Activated naive CD8-positive, alpha-beta T cell treated with anti-CD3 and anti-CD28 coated beads, Interleukin-2, amount 10 ng/mL, durations not matched to agents 7 days and 5 days (primary cell): ENCODE results near the gene LMTK2. TPM values are rescaled to one million over a fixed set of nuclear protein-coding genes. Genes with fewer than 3 reads are reported as not detected.

ENCODE experiments used
- ATAC-seq: fragments of 150-1000 bp; cut with Tn5 transposase; one replicate; pipeline ENCODE4 v1.10.0; 2021; ENCODE audit warnings: low read depth, moderate library complexity
- POLR2A ChIA-PET: fragments of 350-600 bp; sonication (Branson Sonifier 250); formaldehyde crosslinking; loops from one replicate; lab custom pipeline; 2021; ENCODE audit warnings: antibody characterized with exemption; lab: Charles Lee
- DNase-seq: peaks from one replicate; pipeline ENCODE4 v3.0.0; 2021
- H3K27ac Mint-ChIP-seq: one replicate; pipeline ENCODE4 v1.8.0; 2022; ENCODE audit warnings: mild to moderate bottlenecking, mixed read lengths
- H3K27me3 Mint-ChIP-seq: one replicate; pipeline ENCODE4 v1.8.0; 2022; ENCODE audit warnings: mild to moderate bottlenecking, moderate library complexity, mixed read lengths
- H3K36me3 Mint-ChIP-seq: one replicate; pipeline ENCODE4 v1.8.0; 2021; ENCODE audit warnings: mild to moderate bottlenecking, mixed read lengths
- H3K4me1 Mint-ChIP-seq: one replicate; pipeline ENCODE4 v1.8.0; 2021; ENCODE audit warnings: mixed read lengths
- H3K4me3 Mint-ChIP-seq: one replicate; pipeline ENCODE4 v1.8.0; 2022; ENCODE audit warnings: mild to moderate bottlenecking, moderate library complexity, mixed read lengths
- H3K9me3 Mint-ChIP-seq: one replicate; pipeline ENCODE4 v1.8.0; 2021; ENCODE audit warnings: mixed read lengths
- total RNA-seq, 2 experiments: library from RNA; stranded (reverse); gene quantifications; one replicate each; pipeline ENCODE4 v1.2.3, GENCODE V29; 2021

The LMTK2 gene
- total RNA-seq, 2 experiments from 2014 or later: 13.1 to 13.5 TPM

- POLR2A ChIA-PET: no interaction called here
- Mint-ChIP-seq H3K27me3 (no peaks in the 10 kb centered on the region), H3K4me1 (peaks cover 3% of the 10 kb centered on the region), H3K27ac (no peak overlapping the region), H3K4me3 (no peak overlapping the region), H3K36me3 (peaks cover 14% of the 10 kb centered on the region), H3K9me3 (peaks cover 3% of the 10 kb centered on the region)
- ATAC-seq (no peak), DNase-seq (no peak)
Measured at GRCh38 chr7:98194672-98195457, 88.2 kb downstream of the LMTK2 start.

DNA sequence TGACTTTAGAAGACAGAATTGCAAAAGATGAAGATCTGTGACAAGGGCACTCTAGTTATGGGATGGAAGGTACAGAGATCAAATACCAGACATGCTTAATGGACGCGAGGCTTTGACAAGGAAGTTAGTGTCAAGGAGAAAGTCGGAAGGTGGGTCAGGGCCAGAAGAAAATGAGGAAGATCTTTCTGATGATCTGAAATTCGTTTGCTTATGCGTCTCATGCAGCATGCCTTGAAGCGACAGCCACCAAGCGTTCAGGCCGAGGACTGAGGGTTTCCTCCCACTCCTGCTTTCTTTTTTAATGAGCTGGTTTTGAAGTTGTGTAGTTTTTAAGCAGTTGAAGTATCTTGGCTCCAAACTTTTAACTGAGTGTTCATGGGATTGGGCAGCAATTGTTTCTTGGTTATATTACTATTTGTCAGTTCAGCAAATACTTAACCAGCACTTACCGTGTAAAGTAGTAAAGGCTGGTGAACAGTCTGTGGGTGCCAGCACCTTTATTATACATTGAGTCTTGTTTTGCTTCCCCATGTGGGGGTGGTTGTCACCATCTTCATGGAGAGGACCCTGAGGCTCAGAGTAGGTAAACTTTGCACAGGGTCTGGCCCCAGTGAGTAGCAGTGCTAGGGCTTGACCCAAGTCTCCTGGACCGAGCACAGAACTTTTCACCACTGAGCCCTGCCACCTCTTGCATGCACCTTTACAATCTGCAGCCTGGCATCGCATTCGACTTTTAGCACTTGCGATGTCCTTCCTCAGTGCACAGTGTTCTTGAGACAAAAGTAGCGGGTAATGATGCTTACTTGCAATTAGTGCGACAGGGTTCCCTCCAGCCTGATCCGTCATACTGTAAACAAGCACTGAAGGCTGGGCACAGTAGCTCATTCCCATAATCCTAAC, 90.3 kb downstream of the LMTK2 start:
- Mint-ChIP-seq H3K4me1 (peaks cover 17% of the 10 kb centered on the region), H3K9me3 (peaks cover 3% of the 10 kb centered on the region), H3K27me3 (no peaks in the 10 kb centered on the region), H3K27ac (no peak overlapping the region), H3K36me3 (peaks cover 11% of the 10 kb centered on the region), H3K4me3 (no peak overlapping the region)
- no peak for ATAC-seq
- no peak for DNase-seq
- POLR2A ChIA-PET: no interaction called here

GRCh38 chr7:98199131-98199530, 92.5 kb downstream of the LMTK2 start:
- H3K4me3 Mint-ChIP-seq: no peak overlapping the region
- DNase-seq: no peak
- no peak for ATAC-seq
- peaks cover 32% of the 10 kb centered on the region for H3K4me1 Mint-ChIP-seq
- no peaks in the 10 kb centered on the region for H3K27me3 Mint-ChIP-seq
- POLR2A ChIA-PET: no interaction called here
- H3K9me3 Mint-ChIP-seq: peaks cover 3% of the 10 kb centered on the region
- peaks cover 17% of the 10 kb centered on the region for H3K36me3 Mint-ChIP-seq
- H3K27ac Mint-ChIP-seq: no peak overlapping the region

GRCh38 chr7:98200364-98200763, 93.7 kb downstream of the LMTK2 start:
- peaks cover 21% of the 10 kb centered on the region for H3K36me3 Mint-ChIP-seq
- DNase-seq: no peak
- POLR2A ChIA-PET: no interaction called here
- H3K27ac Mint-ChIP-seq: peak overlapping the region; percentile 30
- no peaks in the 10 kb centered on the region for H3K27me3 Mint-ChIP-seq
- H3K4me3 Mint-ChIP-seq: peak overlapping the region; percentile 32
- H3K4me1 Mint-ChIP-seq: peaks cover 35% of the 10 kb centered on the region
- ATAC-seq: peak; percentile 17
- peaks cover 3% of the 10 kb centered on the region for H3K9me3 Mint-ChIP-seq

DNA sequence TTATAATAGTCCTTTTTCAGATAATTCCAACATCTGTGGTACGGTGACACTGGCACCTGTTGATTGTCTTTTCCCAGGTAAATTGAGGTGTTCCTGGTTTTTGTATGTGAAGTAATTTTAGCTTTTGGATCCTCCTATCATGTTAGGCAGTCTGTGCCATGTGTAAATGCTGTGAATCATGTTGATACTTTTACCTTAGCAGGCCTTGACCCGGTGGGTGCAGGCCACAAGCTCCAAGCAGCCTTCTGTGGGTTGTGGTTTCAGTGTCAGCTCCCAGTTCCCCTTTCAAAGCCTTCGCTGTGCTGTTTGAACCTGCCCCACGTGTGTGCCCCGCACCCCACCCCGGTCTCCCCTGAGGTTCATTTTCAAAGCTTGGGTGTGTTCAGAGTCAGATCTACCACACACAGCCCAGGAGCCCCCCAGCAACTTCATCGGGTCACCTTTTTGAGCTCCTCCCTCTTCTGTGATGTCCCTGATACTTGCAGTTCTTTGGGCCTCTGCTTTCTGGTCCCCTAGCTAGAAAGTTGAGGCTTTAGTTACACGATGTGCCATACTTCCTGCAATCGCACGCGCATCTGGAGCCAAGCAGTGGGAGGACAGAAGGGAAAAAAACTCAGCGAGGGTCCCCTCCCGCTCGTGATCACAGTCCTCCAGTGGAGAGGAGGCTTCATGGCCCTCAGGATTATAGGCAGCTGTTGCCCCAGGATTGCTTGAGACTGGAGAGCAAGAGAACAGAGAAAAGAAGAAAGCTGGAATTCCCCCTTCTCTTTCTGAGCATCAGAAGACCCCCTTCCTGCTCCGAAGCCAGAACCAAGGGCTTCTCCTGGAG, 95.9 kb downstream of the LMTK2 start:
- Mint-ChIP-seq H3K9me3 (peaks cover 3% of the 10 kb centered on the region), H3K36me3 (peaks cover 25% of the 10 kb centered on the region), H3K27ac (peak overlapping the region; percentile 86), H3K27me3 (no peaks in the 10 kb centered on the region), H3K4me3 (peak overlapping the region; percentile 77), H3K4me1 (peaks cover 35% of the 10 kb centered on the region)
- ATAC-seq (peak; percentile 85), DNase-seq (peak; percentile 80)
- POLR2A ChIA-PET: interaction anchor here (0.6 to 3.3 kb wide), 6 partner anchors 11 to 1085 kb away, joined by 3 to 26 read pairs (median 4); partner anchors contain the start of gene SDHAF3

- peaks cover 35% of the 10 kb centered on the region for H3K4me1 Mint-ChIP-seq
- peaks cover 3% of the 10 kb centered on the region for H3K9me3 Mint-ChIP-seq
- POLR2A ChIA-PET: interaction anchor here (0.6 to 3.3 kb wide), 4 partner anchors 46 to 1086 kb away, joined by 3 to 26 read pairs (median 3); partner anchors contain the start of gene SDHAF3
- H3K36me3 Mint-ChIP-seq: peaks cover 25% of the 10 kb centered on the region
- peak overlapping the region; percentile 86 for H3K27ac Mint-ChIP-seq
- H3K27me3 Mint-ChIP-seq: no peaks in the 10 kb centered on the region
- H3K4me3 Mint-ChIP-seq: peak overlapping the region; percentile 57
- DNase-seq: no peak
- no peak for ATAC-seq
Measured at GRCh38 chr7:98203261-98203963, 96.8 kb downstream of the LMTK2 start.

DNA sequence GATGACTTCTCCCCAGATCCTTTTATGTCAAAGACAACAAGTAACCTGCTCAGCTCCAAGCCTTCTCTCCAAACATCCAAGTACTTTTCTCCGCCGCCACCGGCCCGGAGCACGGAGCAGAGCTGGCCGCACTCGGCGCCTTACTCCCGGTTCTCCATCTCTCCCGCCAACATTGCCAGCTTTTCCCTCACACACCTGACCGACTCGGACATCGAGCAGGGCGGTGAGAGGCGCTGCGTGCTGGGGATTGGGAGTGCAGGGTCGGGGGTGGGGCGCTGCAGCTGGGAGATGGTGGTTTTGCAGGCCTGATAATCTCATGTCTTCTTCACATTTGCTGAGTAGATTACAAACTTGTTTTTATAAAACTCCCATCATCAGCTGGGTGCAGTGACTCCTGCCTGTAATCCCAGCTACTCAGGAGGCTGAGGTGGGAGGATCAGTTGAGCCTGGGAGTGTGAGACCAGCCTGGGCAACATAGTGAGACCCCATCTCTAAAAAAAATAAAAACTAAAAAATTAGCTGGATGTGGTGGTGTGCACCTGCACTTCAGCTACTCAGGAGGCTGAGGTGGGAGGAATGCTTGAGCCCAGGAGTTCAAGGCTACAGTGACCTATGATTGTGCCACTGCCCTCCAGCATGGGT, 97.4 kb downstream of the LMTK2 start:
- H3K27ac Mint-ChIP-seq: no peak overlapping the region
- no peaks in the 10 kb centered on the region for H3K27me3 Mint-ChIP-seq
- H3K4me1 Mint-ChIP-seq: peaks cover 35% of the 10 kb centered on the region
- DNase-seq: no peak
- H3K36me3 Mint-ChIP-seq: peaks cover 23% of the 10 kb centered on the region
- H3K4me3 Mint-ChIP-seq: peak overlapping the region; percentile 49
- POLR2A ChIA-PET: interaction anchor here (3.3 kb wide), 1 partner anchor 47 kb away, joined by 26 read pairs; no protein-coding TSS in a partner anchor
- H3K9me3 Mint-ChIP-seq: peaks cover 1% of the 10 kb centered on the region
- no peak for ATAC-seq

DNA sequence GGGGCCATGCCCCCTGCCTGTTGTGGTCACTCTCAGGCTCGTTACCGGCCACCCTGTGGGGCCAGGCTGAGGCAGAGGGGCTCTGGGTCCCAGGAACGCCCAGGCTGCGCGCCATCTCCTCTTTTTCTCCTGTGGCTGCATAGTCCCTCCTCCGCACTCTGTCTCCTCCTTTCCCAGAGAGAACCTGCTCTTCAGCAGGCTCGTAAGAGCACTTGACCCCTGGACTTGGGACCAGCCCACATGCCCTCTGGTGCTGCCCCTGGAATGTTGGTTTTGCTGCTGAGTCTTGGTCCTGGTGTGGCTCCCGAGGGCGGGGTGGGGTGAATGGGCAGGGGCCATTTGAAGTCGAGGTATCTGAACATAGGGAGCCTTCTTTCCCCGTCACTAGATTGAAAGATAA, 98.0 kb downstream of the LMTK2 start:
- Mint-ChIP-seq H3K9me3 (no peaks in the 10 kb centered on the region), H3K4me3 (no peak overlapping the region), H3K36me3 (peaks cover 20% of the 10 kb centered on the region), H3K27me3 (no peaks in the 10 kb centered on the region), H3K4me1 (peaks cover 35% of the 10 kb centered on the region), H3K27ac (no peak overlapping the region)
- ATAC-seq (no peak), DNase-seq (no peak)
- POLR2A ChIA-PET: no interaction called here

GRCh38 chr7:98205162-98205845, 98.6 kb downstream of the LMTK2 start:
- H3K4me1 Mint-ChIP-seq: peaks cover 30% of the 10 kb centered on the region
- no peak overlapping the region for H3K27ac Mint-ChIP-seq
- POLR2A ChIA-PET: no interaction called here
- peaks cover 17% of the 10 kb centered on the region for H3K36me3 Mint-ChIP-seq
- ATAC-seq (no peak), DNase-seq (no peak)
- no peaks in the 10 kb centered on the region for H3K27me3 Mint-ChIP-seq
- H3K9me3 Mint-ChIP-seq: no peaks in the 10 kb centered on the region
- no peak overlapping the region for H3K4me3 Mint-ChIP-seq

DNA sequence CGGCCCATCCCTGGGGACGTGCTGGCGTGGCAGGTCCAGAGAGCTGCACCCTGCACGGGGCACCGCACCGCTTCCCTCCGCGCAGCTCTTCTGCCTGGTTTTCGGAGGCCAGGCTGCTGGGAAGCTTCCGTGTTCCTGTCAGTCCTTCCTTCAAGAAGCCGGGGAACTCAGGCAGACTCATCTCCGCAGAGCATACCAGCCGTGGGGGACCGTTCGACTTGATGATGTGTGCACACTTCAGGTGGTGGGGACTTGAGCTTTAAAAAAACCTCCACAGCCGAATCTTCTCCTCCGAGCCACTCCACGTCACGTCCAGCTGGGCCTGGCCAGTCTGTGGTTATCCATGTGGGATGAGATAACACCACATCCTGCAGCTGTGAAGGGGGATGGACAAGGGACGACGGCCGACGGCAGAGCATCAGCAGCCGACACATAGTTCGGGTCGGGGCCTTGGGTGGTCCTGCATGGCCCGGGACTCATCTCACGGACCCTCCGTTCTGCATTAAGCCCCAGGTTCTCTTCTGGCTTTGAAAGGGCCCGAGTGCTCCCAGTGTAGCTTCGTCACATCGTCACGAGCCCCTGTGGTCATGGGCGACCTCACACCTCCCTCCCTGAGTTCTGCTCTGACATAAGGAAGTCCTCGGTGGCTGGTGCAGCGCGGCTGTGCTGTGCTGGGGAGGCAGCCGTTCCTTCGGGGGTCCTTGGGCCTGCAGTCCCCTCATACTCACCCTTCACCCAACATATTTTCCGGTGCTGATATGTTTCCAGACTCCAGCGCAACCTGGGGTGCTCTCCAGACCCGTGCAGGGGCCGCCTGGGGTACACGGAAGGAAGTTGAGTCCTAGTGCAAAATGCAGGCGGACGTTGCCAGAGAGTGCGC, 100.0 kb downstream of the LMTK2 start:
- H3K9me3 Mint-ChIP-seq: no peaks in the 10 kb centered on the region
- DNase-seq (no peak), ATAC-seq (no peak)
- no peak overlapping the region for H3K27ac Mint-ChIP-seq
- POLR2A ChIA-PET: no interaction called here
- peaks cover 20% of the 10 kb centered on the region for H3K4me1 Mint-ChIP-seq
- H3K27me3 Mint-ChIP-seq: no peaks in the 10 kb centered on the region
- peaks cover 15% of the 10 kb centered on the region for H3K36me3 Mint-ChIP-seq
- H3K4me3 Mint-ChIP-seq: no peak overlapping the region
